ENCODE data around the gene FCN3.

FCN3 gene

GRCh38 chr1:27383661-27384060 is 9.0 kb upstream of the FCN3 start:
- no peak for TF ChIP-seq CTCF (IDR thresholded peaks at IDR 0.05; ENCODE audit: low read depth, low read length)
- no peak for DNase-seq (ENCODE audit: extremely low read depth, low read depth)

- no peak for DNase-seq (ENCODE audit: extremely low read depth, low read depth)
- TF ChIP-seq CTCF (IDR thresholded peaks at IDR 0.05; ENCODE audit: low read depth, low read length), result no peak
These were observed 8.5 kb upstream of the FCN3 start, which contains the start of gene CD164L2 for GRCh38 chr1:27383039-27383605. Gene CD164L2, minus strand, starts transcription at chr1:27383333. Its CDS starts 94 bp downstream, at chr1:27383239.

- no peak for DNase-seq (ENCODE audit: extremely low read depth, low read depth)
- no peak for TF ChIP-seq CTCF (IDR thresholded peaks at IDR 0.05; ENCODE audit: low read depth, low read length)
These were observed 7.5 kb upstream of the FCN3 start for GRCh38 chr1:27381969-27382762.

GRCh38 chr1:27380766-27381733 is 6.4 kb upstream of the FCN3 start:
- no peak for DNase-seq (ENCODE audit: extremely low read depth, low read depth)
- TF ChIP-seq CTCF (IDR thresholded peaks at IDR 0.05; ENCODE audit: low read depth, low read length), result no peak

GRCh38 chr1:27380224-27380623 is 5.6 kb upstream of the FCN3 start:
- no peak for TF ChIP-seq CTCF (IDR thresholded peaks at IDR 0.05; ENCODE audit: low read depth, low read length)
- DNase-seq (ENCODE audit: extremely low read depth, low read depth), result no peak

- no peak for DNase-seq (ENCODE audit: extremely low read depth, low read depth)
- no peak for TF ChIP-seq CTCF (IDR thresholded peaks at IDR 0.05; ENCODE audit: low read depth, low read length)
These were observed 5.0 kb upstream of the FCN3 start for GRCh38 chr1:27379564-27380122.

Measured in AG09319 (cell line).